ENCODE results near the gene ZCCHC24.

The ZCCHC24 gene

GRCh38 chr10:79435271-79436065, 10.0 kb downstream of the ZCCHC24 start:
- Histone ChIP-seq H3K4me2 (ENCODE audit: low read length) (no peak overlapping the region), H3K4me1 (ENCODE audit: control insufficient read depth, low read length) (no peaks in the 10 kb centered on the region), H3K79me2 (ENCODE audit: control insufficient read depth, low read length) (no peaks in the 10 kb centered on the region), H3K9me2 (replicated peaks; ENCODE audit: control insufficient read depth, low read length) (no peaks in the 10 kb centered on the region), H3K9me3 (ENCODE audit: control insufficient read depth, insufficient read depth, low read length) (no peaks in the 10 kb centered on the region), H3K4me3 (ENCODE audit: low read length) (no peak overlapping the region), H4K20me1 (ENCODE audit: control insufficient read depth, insufficient read depth, low read depth, low read length) (no peaks in the 10 kb centered on the region), H3K27ac (ENCODE audit: low read depth, low read length) (no peak overlapping the region), H3K27me3 (ENCODE audit: control insufficient read depth, low read length) (peaks cover 25% of the 10 kb centered on the region), H3F3A (ENCODE audit: control insufficient read depth, insufficient read depth) (no peaks in the 10 kb centered on the region), H3K36me3 (ENCODE audit: control insufficient read depth, low read length) (no peaks in the 10 kb centered on the region)
- TF ChIP-seq EZH2phosphoT487 (IDR thresholded peaks at IDR 0.05; ENCODE audit: borderline replicate concordance, low read length) (no peak), CTCF (IDR thresholded peaks at IDR 0.05; ENCODE audit: low read depth, low read length, poor library complexity, severe bottlenecking) (no peak)

- Histone ChIP-seq H3K9me2 (replicated peaks; ENCODE audit: control insufficient read depth, low read length) (no peaks in the 10 kb centered on the region), H3K4me2 (ENCODE audit: low read length) (no peak overlapping the region), H3K79me2 (ENCODE audit: control insufficient read depth, low read length) (no peaks in the 10 kb centered on the region), H3K27ac (ENCODE audit: low read depth, low read length) (no peak overlapping the region), H3F3A (ENCODE audit: control insufficient read depth, insufficient read depth) (no peaks in the 10 kb centered on the region), H3K4me1 (ENCODE audit: control insufficient read depth, low read length) (no peaks in the 10 kb centered on the region), H3K36me3 (ENCODE audit: control insufficient read depth, low read length) (no peaks in the 10 kb centered on the region), H3K4me3 (ENCODE audit: low read length) (no peak overlapping the region), H4K20me1 (ENCODE audit: control insufficient read depth, insufficient read depth, low read depth, low read length) (no peaks in the 10 kb centered on the region), H3K27me3 (ENCODE audit: control insufficient read depth, low read length) (peaks cover 19% of the 10 kb centered on the region), H3K9me3 (ENCODE audit: control insufficient read depth, insufficient read depth, low read length) (no peaks in the 10 kb centered on the region)
- TF ChIP-seq EZH2phosphoT487 (IDR thresholded peaks at IDR 0.05; ENCODE audit: borderline replicate concordance, low read length) (no peak), CTCF (IDR thresholded peaks at IDR 0.05; ENCODE audit: low read depth, low read length, poor library complexity, severe bottlenecking) (no peak)
Measured at GRCh38 chr10:79434821-79435251, 10.6 kb downstream of the ZCCHC24 start.

GRCh38 chr10:79434223-79434687, 11.2 kb downstream of the ZCCHC24 start:
- Histone ChIP-seq H3K36me3 (ENCODE audit: control insufficient read depth, low read length) (no peaks in the 10 kb centered on the region), H4K20me1 (ENCODE audit: control insufficient read depth, insufficient read depth, low read depth, low read length) (no peaks in the 10 kb centered on the region), H3K9me2 (replicated peaks; ENCODE audit: control insufficient read depth, low read length) (no peaks in the 10 kb centered on the region), H3F3A (ENCODE audit: control insufficient read depth, insufficient read depth) (no peaks in the 10 kb centered on the region), H3K4me1 (ENCODE audit: control insufficient read depth, low read length) (no peaks in the 10 kb centered on the region), H3K9me3 (ENCODE audit: control insufficient read depth, insufficient read depth, low read length) (no peaks in the 10 kb centered on the region), H3K27me3 (ENCODE audit: control insufficient read depth, low read length) (peaks cover 14% of the 10 kb centered on the region), H3K4me3 (ENCODE audit: low read length) (no peak overlapping the region), H3K4me2 (ENCODE audit: low read length) (no peak overlapping the region), H3K79me2 (ENCODE audit: control insufficient read depth, low read length) (no peaks in the 10 kb centered on the region), H3K27ac (ENCODE audit: low read depth, low read length) (no peak overlapping the region)
- TF ChIP-seq CTCF (IDR thresholded peaks at IDR 0.05; ENCODE audit: low read depth, low read length, poor library complexity, severe bottlenecking) (no peak), EZH2phosphoT487 (IDR thresholded peaks at IDR 0.05; ENCODE audit: borderline replicate concordance, low read length) (no peak)

Data from DOHH2 (cell line).